Testis (tissue), 2 donors: ENCODE measurements around the gene EIF2A.

Experiments
- CTCF ChIP-seq, 3 experiments: fragments of 450-650 bp in 2 of 3; fragments of 200-600 bp in 1 of 3; sonication (generic) in 1 of 3; IDR thresholded peaks; one replicate each; pipeline ENCODE4 v1.5.1; 2016 to 2019; ENCODE audit warnings: antibody characterized with exemption in 3 of 3, mild to moderate bottlenecking in 2 of 3, moderate library complexity in 1 of 3
- POLR2A ChIP-seq: fragments of 450-650 bp; IDR thresholded peaks from one replicate; pipeline ENCODE4 v1.6.1; 2017; ENCODE audit warnings: antibody characterized with exemption, mild to moderate bottlenecking, moderate library complexity

- TF ChIP-seq POLR2A = no peak
- no peak for TF ChIP-seq CTCF (IDR thresholded peaks at IDR 0.05)
Measured at GRCh38 chr3:150564243-150564642, 17.7 kb downstream of the EIF2A start.
